ENCODE data around the gene BCORL1.
A peak's percentile ranks its signal among the peaks of the same experiment; 100 is the strongest.

Gene BCORL1

DNA sequence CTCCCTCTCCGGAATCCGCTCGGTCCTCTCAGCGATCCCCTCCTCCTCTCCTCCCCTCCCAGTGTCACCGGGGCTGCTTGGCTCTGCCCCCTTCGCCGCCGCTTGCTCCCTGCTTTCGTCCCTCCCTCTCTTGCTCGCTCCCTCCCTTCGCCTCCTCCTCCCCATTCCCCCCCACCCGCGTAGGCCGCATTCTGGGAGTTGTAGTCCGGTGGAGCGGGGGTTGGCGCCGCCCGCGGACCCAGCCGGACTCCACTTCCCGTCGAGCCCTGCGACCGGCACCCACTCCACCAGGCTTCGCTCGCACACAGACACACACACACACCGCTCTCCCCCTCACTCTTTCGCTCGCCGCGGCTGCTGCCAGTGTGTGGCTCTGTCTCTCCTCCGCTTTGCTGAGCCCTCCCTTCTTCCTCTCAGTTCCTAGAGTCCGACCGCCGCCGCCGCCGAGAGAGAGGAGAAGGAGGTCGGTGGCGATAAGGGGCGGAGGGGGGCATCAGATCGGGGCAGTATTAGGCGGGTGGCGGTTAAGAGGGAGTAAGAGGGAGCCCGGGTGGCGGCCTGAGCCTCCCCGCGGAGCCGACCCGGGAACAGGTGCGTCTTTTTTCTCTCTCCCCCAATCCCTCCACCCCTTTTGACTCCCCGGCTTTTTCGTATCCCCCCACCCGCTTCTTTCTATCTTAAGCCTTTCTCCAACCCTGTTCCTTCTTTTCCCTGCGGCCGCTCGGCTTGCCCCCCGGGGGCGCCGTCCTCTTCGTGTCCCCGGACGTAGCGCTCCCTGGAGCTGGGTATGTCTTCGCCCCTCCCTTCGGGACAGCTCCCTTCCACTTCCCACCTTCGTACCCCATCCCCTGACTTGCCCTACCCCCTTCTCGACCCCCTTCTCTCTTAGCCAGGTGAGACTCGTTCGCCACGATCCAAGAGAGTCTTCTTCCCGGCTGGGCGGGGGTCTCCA is at the start of gene BCORL1:
Gene BCORL1, plus strand, starts transcription at position 336 of the 952 bp plus-strand sequence. CDS start 22,597 bp downstream, outside the sequence.
- DNase-seq = peak; percentile 94

DNA sequence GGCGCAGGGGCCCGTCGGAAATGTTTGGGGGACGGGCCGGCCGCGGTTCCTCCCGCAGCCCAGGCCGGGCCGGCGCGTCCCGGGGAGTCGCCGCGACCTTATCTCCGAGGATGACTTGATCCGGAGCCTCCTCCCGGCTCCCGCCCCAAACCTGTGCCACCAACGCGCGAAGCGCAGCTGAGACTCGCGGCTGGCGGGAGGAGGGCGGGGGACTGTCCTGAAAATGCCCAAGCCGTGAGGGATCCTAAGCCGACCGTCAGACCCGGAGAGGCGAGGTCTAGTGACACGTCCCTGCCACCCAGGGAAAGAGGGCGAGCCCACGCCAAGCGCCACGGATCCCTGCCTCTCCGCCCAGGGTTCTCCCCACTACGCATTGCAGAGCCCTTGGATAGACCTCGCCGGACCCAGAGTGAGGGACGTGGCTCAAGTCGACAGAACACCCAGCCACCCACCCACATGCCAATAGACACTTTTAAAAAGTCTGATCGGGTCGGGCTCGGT is 49.6 kb upstream of the BCORL1 start:
- no peak for DNase-seq

DNA sequence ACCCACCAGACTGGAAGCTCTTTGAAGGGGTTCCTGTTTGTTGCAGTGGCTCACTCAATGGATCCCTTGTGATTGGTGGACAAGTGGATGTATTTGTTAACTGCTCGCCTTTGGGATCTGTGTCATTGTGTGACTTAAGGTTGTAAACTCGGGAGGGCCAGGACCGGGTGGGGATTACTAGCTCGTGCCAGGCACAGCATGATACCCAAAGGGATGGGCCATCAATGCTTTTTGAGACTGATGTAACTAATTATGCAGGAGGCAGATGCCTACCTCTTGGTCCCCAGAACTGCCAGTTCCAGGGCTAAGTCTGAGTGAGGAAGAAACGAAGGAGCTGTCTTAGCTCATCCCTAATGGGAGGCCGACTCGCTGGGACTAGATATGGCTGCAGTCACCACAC is 48.7 kb upstream of the BCORL1 start:
- no peak for DNase-seq

- no peak for DNase-seq
Measured at GRCh38 chrX:129934461-129934860, 48.0 kb upstream of the BCORL1 start.

- DNase-seq = no peak
Measured at GRCh38 chrX:129934952-129935351, 47.5 kb upstream of the BCORL1 start.

DNA sequence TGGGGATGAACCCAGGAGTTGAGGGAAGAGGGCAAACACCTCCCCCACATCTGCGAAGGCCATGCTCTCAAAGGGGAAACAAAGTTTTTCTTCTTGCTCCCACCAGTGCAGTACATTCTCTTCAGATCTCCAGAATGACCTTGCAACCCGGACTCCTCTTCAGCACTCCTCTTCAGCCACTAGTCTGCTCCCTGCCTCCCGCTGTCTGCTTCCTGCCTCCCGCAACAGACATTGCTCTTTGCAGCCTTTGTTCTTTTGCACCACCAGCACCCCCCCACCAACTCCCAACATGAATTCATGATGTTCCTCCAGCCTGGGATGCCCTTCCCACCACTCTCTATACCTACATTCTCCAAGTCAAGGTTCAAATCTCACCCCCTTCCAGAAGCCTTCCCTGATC is 44.4 kb upstream of the BCORL1 start:
- no peak for DNase-seq

GRCh38 chrX:129939986-129940385 is 42.4 kb upstream of the BCORL1 start:
- DNase-seq = no peak

- DNase-seq = no peak
Measured at GRCh38 chrX:129940721-129941120, 41.7 kb upstream of the BCORL1 start.

GRCh38 chrX:129945131-129945530 is 37.3 kb upstream of the BCORL1 start:
- no peak for DNase-seq

GRCh38 chrX:129953334-129953648 is 29.1 kb upstream of the BCORL1 start:
- DNase-seq = no peak

DNA sequence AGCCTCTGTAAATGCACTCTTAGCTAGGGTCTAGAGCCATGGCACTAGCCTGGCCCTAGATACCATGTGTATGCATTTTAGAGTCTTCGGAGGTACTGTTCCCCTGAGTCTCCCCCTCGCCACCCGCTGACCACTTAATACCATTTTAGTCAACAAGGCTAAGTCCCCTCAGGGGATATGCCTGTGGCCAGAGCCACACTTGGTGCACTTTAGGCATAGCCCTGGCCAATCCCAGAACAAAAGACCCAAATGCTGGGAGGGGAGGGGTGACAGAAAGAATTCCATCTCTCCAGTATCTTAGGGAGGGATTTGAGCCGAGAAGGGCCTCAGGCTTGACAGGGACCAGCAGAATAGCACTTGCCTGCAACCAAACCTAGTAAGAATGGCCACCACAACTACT is 28.6 kb upstream of the BCORL1 start:
- no peak for DNase-seq

GRCh38 chrX:129954804-129955203 is 27.6 kb upstream of the BCORL1 start:
- DNase-seq = no peak

DNA sequence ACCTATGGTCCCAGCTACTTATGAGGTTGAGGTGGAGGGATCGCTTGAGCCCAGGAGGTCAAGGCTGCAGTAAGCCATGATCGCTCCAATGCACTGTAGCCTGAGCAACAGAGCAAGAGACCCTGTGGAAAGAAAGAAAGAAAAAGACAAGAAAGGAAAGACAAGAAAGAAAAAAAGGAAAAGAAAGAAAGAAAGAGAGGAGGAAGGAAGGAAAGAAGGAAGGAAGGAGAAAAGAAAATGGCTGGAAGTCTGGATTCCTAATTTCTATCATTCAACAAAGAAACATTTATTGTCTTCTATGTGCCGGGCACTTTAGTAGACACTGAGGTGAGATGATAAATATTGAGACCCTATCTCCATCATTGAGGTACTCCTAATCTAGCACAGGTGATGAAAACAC is 26.8 kb upstream of the BCORL1 start:
- no peak for DNase-seq

GRCh38 chrX:129956145-129956544 is 26.3 kb upstream of the BCORL1 start:
- no peak for DNase-seq

DNA sequence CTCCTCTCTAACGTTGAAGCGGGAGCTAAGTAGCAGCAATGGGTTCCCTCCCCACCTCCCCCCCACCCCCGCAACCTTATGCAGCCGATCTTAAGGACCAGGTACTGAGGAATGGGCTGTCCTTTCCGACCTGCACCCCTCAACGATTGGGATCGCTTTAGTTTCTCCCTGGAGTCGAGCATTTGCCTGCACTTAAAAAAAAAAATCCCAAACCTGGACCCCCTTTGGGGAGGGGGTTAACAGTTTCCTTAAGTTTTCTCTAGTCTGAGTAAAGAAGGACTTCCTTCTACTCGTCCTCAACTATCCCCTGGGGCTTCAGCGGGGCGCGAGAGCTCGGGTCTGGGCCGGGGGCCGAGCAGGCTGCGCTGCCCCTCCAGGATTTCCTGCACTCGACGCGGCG is 25.7 kb upstream of the BCORL1 start:
- no peak for DNase-seq

DNA sequence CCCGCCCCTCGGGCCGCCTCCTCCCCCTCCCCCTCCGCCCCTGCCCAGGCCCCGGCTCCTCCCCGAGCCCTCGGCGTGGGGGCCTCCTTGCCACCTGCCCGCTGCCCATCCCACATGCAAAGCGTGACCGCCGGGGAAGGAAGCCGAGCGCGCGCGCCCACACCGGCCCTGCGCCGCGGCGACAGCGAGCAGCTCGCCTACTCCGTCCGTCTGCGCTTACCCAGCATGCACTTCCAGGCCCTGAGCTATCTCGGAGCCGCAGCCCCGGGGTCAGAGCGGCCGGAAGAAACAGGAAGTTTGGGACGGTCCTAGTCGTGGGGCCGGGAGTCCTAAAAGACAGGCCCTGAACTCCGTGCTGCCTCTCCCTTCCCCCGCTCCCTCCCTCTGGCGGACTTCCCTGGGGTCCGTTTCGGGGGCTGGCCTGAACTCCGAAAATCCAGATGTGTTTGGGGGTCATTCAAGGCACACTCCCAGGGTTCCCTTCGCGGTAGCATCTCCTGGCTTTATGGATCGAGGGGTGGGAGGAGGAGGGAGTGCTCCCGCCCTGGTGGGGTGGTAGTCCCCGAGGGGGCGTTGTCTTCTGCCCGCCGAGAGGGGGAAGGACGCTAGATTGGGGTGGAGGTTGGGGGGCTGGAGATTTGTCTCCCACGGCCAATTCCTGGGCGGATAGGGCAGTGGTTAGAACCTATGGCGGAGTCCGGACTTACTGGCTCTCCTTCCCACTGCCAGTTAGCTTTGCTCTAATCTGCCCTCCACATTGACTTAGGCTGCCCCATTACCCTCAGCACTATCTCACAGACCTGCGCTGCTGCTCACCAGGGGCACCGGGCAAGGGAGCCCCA is 25.0 kb upstream of the BCORL1 start:
- peak; percentile 82 for DNase-seq

GRCh38 chrX:129958083-129958465 is 24.4 kb upstream of the BCORL1 start:
- DNase-seq = no peak

- no peak for DNase-seq
Measured at GRCh38 chrX:129958814-129959492, 23.5 kb upstream of the BCORL1 start.

DNA sequence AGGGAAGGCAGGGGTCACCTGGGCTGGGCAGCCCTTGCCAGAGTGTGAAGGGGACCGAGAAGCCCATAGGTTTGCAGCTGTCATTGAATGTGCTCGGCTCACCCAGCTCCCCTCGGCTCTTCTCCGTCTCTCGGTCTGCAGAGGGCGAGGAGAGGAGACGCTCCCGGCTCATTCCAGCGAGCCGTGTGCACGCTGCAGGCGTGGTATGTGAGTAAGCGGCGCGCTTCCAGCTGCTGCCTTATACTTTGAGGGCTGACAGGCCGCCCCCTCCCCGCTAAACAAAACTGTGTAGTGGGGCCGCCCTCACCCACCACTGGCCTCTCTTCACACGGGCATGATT is 23.0 kb upstream of the BCORL1 start:
- DNase-seq = no peak

DNA sequence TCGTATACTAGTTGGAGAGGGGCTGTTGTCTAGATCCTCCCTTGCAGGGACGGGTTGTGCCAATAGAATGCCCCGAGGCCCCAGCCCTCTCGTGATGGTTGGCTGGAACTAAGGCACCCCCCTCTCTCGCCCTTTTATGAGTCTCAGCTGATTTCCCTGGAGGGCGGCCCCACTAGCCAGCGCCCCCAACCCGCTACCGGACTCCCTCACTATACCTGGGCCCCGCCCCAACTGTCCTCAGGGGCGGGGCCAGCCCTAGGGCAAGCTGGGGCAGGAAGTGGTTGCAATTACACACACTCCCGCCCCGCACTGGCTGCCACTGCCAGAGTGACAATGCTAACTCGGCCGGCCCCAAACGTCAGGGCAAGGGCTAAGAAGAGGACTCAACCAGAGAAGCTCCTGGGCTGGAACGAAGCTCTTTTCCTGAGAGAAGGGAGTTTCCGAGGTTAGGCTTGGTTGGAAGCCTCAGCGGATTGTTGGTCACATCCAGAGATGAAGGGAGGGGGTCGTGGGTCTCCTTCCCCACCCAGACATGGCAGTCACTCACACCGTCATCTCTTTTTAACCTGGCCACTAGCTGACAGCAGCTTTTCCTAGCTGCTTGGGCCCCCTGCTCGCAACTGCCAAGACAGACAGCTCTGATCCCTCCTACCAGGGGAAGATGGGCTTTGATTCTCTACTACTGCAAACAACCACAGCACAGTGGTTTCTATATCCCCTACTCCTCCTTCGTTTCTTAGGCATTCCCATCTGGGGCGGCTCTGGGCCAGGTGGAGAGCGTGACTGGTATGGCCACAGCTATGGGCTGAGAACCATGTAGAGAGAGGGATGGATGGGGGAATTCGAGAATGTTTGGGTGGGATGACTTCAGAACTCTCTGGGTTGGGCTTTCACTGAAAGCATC is 21.0 kb upstream of the BCORL1 start:
- peak; percentile 87 for DNase-seq

DNA sequence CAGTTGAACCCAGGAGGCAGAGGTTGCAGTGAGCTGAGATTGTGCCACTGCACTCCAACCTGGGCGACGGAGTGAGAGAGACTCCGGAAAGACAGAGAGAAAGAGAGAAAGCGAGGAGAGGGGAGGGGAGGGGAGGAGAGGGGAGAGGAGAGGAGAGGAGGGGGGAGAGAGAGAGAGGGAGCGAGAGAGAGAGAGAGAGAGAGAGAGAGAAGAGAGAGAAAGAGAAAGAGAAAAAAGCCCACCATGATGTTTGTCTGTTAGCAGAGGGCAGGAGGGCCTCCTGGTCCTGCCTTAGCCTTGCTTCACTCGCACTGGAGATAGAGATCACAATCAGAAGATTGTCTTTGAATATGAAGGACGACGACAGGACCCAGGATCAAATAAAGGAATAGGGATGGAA is 18.7 kb upstream of the BCORL1 start:
- no peak for DNase-seq

DNA sequence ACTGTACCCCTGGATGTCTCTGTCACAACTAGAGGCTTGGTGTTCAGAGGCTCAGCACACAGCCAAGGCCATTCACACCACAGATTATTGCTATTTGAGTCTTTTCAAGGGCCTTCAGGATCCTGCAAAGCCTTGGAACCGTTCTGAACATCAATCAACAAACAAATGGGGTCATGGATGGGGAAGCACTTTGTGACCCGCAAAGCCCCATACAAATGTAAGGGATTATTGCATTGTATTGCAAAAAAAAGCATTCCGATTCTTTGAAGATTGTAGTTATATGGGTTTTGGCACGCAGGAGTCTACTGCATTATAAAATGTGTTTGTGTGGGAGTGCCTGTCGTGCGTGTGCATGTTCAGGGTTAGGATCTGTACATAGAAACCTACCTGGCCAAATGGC is 17.3 kb upstream of the BCORL1 start:
- no peak for DNase-seq

Measured in activated effector memory CD4-positive, alpha-beta T cell treated with anti-CD3 and anti-CD28 coated beads, Interleukin-2, amount 50 U/mL, for 16 hours (primary cell).